Parathyroid adenoma (tissue), 2 donors: ENCODE data around the gene TECRL.

ENCODE experiments used
- H2AFZ ChIP-seq: fragments of 300-600 bp; sonication (generic); one replicate; pipeline ENCODE4 v1.7.0; 2017; ENCODE audit warnings: antibody characterized with exemption, mild to moderate bottlenecking
- H3K27ac ChIP-seq: fragments of 300-600 bp; sonication (generic); one replicate; pipeline ENCODE4 v1.7.0; 2017
- H3K27me3 ChIP-seq: fragments of 300-600 bp; sonication (generic); one replicate; pipeline ENCODE4 v1.7.0; 2017; ENCODE audit warnings: low read length; ENCODE audit not compliant: control insufficient read depth, insufficient read depth
- H3K36me3 ChIP-seq: fragments of 300-600 bp; sonication (generic); one replicate; pipeline ENCODE4 v1.7.0; 2017; ENCODE audit warnings: low read length; ENCODE audit not compliant: control insufficient read depth, insufficient read depth
- H3K4me1 ChIP-seq: fragments of 300-600 bp; sonication (generic); one replicate; pipeline ENCODE4 v1.7.0; 2017; ENCODE audit warnings: control low read depth
- H3K4me2 ChIP-seq: fragments of 300-600 bp; sonication (generic); one replicate; pipeline ENCODE4 v1.7.0; 2017; ENCODE audit warnings: low read length
- H3K4me3 ChIP-seq: fragments of 300-600 bp; sonication (generic); one replicate; pipeline ENCODE4 v1.7.0; 2017; ENCODE audit warnings: low read depth, low read length
- H3K79me2 ChIP-seq: fragments of 300-600 bp; sonication (generic); one replicate; pipeline ENCODE4 v1.7.0; 2017; ENCODE audit warnings: control low read depth
- H3K9ac ChIP-seq: fragments of 300-600 bp; sonication (generic); one replicate; pipeline ENCODE4 v1.7.0; 2017; ENCODE audit warnings: mild to moderate bottlenecking
- H3K9me3 ChIP-seq: fragments of 300-600 bp; sonication (generic); one replicate; pipeline ENCODE4 v1.7.0; 2017; ENCODE audit warnings: low read length; ENCODE audit not compliant: control insufficient read depth
- TF ChIP-seq, protein P1 (sequence below): fragments of 300-600 bp; sonication (generic); IDR thresholded peaks from one replicate; pipeline ENCODE4 v1.7.0; 2017; ENCODE audit warnings: antibody characterized with exemption, mild to moderate bottlenecking
- donor health status: primary hyperparathyroidism.

TECRL gene

DNA sequence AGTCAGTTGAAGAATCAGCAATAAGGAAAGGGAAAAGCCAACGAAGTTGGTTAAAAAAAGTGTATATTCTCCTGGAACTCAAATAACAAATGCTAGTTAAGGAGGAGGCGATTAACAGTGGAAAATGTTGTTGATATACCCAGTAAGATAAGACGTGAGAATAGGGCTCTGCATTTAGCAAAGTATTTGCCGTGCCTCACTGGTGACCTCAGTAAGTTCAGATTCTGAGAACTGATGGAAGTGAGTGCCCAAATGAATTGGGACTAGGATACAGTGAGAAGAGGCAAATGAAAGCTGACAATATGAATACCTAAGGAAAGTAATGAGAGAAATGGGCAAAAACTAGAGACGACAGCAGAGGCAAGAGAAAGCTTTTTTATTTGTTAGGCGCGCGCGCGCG is 3.5 kb downstream of the TECRL start:
- Histone ChIP-seq H3K4me2 (no peak overlapping the region), H3K27me3 (no peaks in the 10 kb centered on the region), H2AFZ (no peak overlapping the region), H3K27ac (no peak overlapping the region), H3K36me3 (no peaks in the 10 kb centered on the region), H3K4me3 (no peak overlapping the region), H3K79me2 (no peaks in the 10 kb centered on the region), H3K9me3 (no peaks in the 10 kb centered on the region), H3K9ac (no peak overlapping the region), H3K4me1 (no peaks in the 10 kb centered on the region)
- TF ChIP-seq, protein P1, sequence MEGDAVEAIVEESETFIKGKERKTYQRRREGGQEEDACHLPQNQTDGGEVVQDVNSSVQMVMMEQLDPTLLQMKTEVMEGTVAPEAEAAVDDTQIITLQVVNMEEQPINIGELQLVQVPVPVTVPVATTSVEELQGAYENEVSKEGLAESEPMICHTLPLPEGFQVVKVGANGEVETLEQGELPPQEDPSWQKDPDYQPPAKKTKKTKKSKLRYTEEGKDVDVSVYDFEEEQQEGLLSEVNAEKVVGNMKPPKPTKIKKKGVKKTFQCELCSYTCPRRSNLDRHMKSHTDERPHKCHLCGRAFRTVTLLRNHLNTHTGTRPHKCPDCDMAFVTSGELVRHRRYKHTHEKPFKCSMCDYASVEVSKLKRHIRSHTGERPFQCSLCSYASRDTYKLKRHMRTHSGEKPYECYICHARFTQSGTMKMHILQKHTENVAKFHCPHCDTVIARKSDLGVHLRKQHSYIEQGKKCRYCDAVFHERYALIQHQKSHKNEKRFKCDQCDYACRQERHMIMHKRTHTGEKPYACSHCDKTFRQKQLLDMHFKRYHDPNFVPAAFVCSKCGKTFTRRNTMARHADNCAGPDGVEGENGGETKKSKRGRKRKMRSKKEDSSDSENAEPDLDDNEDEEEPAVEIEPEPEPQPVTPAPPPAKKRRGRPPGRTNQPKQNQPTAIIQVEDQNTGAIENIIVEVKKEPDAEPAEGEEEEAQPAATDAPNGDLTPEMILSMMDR, result no peak

DNA sequence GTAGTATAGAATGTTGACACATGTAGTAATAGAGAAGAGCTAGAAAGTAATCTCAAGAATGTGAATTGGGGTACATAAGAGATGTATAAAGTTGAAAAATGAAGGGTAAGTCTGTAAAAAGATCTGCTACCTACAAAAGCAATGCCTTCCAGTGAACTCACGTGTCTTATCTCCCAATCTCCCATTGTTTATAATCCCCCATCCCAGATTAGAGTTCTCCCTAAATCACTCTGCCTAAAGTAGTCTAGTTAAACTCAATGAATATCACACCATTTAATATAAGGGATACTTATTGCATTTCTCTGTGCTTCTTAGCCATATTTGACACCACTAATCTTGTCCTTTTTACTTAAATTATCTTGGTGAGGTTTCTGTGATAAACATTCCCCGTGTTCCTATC is 6.6 kb downstream of the TECRL start:
- no peak overlapping the region for H2AFZ ChIP-seq
- no peaks in the 10 kb centered on the region for H3K36me3 ChIP-seq
- H3K27ac ChIP-seq, result no peak overlapping the region
- no peak overlapping the region for H3K4me2 ChIP-seq
- no peaks in the 10 kb centered on the region for H3K27me3 ChIP-seq
- H3K79me2 ChIP-seq, result no peaks in the 10 kb centered on the region
- H3K4me1 ChIP-seq, result no peaks in the 10 kb centered on the region
- H3K9ac ChIP-seq, result no peak overlapping the region
- no peaks in the 10 kb centered on the region for H3K9me3 ChIP-seq
- no peak overlapping the region for H3K4me3 ChIP-seq
- TF ChIP-seq, protein P1, result no peak

DNA sequence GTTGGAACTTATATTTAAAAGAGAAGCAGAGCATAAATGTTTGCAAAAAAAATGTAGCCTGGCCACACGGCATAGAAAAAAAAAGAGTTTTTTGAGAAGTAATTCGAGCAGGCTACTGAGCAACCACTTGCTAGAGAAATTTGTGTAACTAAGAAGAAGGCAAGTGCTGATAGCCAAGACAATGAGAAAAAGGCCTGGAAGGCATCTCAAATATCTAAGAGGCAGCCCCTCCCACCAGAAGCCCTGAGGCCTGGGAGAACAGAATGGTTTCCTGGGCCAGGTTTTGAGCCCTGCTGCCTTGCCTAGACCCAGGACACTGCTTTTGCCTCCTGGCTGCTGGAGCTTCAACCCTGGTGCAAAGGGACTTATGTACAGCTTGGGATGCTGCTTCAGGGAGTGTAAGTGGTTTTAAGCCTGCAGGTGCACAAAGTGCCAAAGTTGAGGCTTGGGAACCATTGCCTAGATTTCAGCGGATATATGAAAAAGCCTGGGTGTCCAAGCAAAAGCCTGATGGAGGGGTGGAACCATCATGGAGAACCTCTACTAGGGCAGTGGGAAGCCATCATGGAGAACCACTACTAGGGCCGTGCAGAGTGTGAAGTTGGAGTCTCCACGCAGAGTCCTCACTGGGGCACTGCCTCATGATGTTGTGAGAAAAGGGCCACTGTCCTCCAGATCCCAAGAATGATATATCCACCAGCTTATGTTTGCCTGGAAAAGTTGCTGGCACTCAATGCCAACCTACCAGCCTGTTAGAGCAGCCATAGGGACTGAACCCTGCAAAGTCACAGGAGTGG is 9.7 kb downstream of the TECRL start:
- H2AFZ ChIP-seq, result no peak overlapping the region
- H3K36me3 ChIP-seq, result no peaks in the 10 kb centered on the region
- H3K9ac ChIP-seq, result no peak overlapping the region
- H3K9me3 ChIP-seq, result no peaks in the 10 kb centered on the region
- no peaks in the 10 kb centered on the region for H3K4me1 ChIP-seq
- no peak overlapping the region for H3K4me3 ChIP-seq
- no peaks in the 10 kb centered on the region for H3K79me2 ChIP-seq
- TF ChIP-seq, protein P1, result no peak
- H3K4me2 ChIP-seq, result no peak overlapping the region
- no peak overlapping the region for H3K27ac ChIP-seq
- H3K27me3 ChIP-seq, result no peaks in the 10 kb centered on the region

DNA sequence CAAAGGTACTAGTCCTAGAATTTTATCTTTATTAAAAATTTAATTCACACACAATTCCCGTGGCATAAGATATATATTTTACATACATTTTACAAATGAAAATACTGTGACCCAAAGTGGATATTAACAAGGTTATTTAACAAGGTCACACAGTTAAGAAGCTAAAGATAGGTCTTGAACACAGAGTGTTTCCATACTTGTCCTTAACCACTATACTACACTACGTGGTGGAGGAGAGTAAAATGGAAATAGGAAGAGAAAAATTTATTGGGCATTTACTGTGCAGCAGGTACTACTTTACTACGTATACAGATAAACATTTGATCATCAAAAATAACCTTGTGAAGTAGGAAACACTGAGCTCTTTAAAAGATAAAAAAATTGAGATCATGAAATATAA is 14.8 kb downstream of the TECRL start:
- Histone ChIP-seq H3K27me3 (no peaks in the 10 kb centered on the region), H3K4me2 (no peak overlapping the region), H2AFZ (no peak overlapping the region), H3K36me3 (no peaks in the 10 kb centered on the region), H3K9me3 (no peaks in the 10 kb centered on the region), H3K9ac (no peak overlapping the region), H3K4me1 (no peaks in the 10 kb centered on the region), H3K4me3 (no peak overlapping the region), H3K79me2 (no peaks in the 10 kb centered on the region), H3K27ac (no peak overlapping the region)
- TF ChIP-seq, protein P1, result no peak

DNA sequence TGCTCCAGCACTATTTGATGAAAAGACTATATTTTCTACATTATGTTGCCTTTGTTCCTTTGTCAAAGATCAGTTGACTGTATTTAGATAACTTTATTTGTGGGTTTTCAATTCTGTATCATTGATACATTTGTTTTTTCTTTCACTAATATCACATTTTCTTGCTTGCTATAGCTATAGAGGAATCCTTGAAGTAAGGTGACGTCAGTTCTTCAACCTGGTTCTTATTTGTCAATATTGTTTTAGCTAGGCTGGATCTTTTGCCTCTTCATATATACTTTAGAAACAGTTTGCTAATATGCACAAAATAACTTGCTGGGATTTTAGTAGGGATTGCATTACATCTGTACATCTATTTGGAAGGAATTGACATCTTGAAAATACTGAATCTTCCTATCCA is 21.0 kb downstream of the TECRL start:
- Histone ChIP-seq H3K9me3 (no peaks in the 10 kb centered on the region), H3K4me1 (no peaks in the 10 kb centered on the region), H3K9ac (no peak overlapping the region), H3K27ac (no peak overlapping the region), H2AFZ (no peak overlapping the region), H3K4me2 (no peak overlapping the region), H3K79me2 (no peaks in the 10 kb centered on the region), H3K36me3 (no peaks in the 10 kb centered on the region), H3K27me3 (no peaks in the 10 kb centered on the region), H3K4me3 (no peak overlapping the region)
- TF ChIP-seq, protein P1, result no peak
